CD14-positive monocyte (primary cell): ENCODE results near the gene TMEM19. TPM values are rescaled to one million over a fixed set of nuclear protein-coding genes. Genes with fewer than 3 reads are reported as not detected.

Experiments
- DNase-seq, 3 donors: peaks; one replicate each; pipeline ENCODE4 v3.0.0-alpha.2; 2011 to 2022
- H2AFZ ChIP-seq: 2 replicates; pipeline ENCODE4 v1.6.0; 2012; ENCODE audit warnings: mild to moderate bottlenecking, low read depth, low read length, inconsistent platforms; ENCODE audit not compliant: insufficient read depth, poor library complexity, severe bottlenecking
- H3K27ac ChIP-seq, 2 donors: 1 replicate in 1 of 2; 2 replicates in 1 of 2; pipeline ENCODE4 v1.5.1; 2012 to 2013; ENCODE audit warnings: low read length in 2 of 2, control low read depth in 1 of 2, inconsistent platforms in 1 of 2, low read depth in 1 of 2, mild to moderate bottlenecking in 1 of 2
- H3K27me3 ChIP-seq, 2 donors: one replicate each; pipeline versions ENCODE4 v1.6.0 to v1.6.1; 2011 to 2013; ENCODE audit warnings: low read length in 2 of 2; ENCODE audit not compliant: control insufficient read depth in 2 of 2, insufficient read depth in 2 of 2
- H3K36me3 ChIP-seq, 2 donors: replicated peaks in 1 of 2; 1 replicate in 1 of 2; 2 replicates in 1 of 2; pipeline versions ENCODE4 v1.5.1 to v1.6.1; 2012 to 2013; ENCODE audit warnings: low read length in 2 of 2, control low read depth in 1 of 2, inconsistent platforms in 1 of 2, mild to moderate bottlenecking in 1 of 2; ENCODE audit not compliant: insufficient read depth in 2 of 2, control insufficient read depth in 1 of 2
- H3K4me1 ChIP-seq, 2 donors: 1 replicate in 1 of 2; 2 replicates in 1 of 2; pipeline versions ENCODE4 v1.5.1 to v1.6.1; 2012 to 2013; ENCODE audit warnings: low read length in 2 of 2, control low read depth in 1 of 2, inconsistent platforms in 1 of 2, mild to moderate bottlenecking in 1 of 2, moderate library complexity in 1 of 2; ENCODE audit not compliant: insufficient read depth in 2 of 2, control insufficient read depth in 1 of 2
- H3K4me2 ChIP-seq: replicated peaks from 2 replicates; pipeline ENCODE3; 2012; ENCODE audit warnings: low read length, moderate library complexity, mild to moderate bottlenecking; ENCODE audit not compliant: poor library complexity, severe bottlenecking; ENCODE audit errors: extremely low read depth
- H3K4me3 ChIP-seq, 3 experiments: fragments of 200-600 bp in 1 of 3; sonication (generic) in 1 of 3; replicated peaks in 1 of 3; 1 replicate in 2 of 3; 2 replicates in 1 of 3; pipeline ENCODE4 v1.5.1; 2011 to 2013; ENCODE audit warnings: low read length in 3 of 3, mild to moderate bottlenecking in 3 of 3, control low read depth in 2 of 3, low read depth in 2 of 3, inconsistent platforms in 1 of 3, moderate library complexity in 1 of 3
- H3K79me2 ChIP-seq: 2 replicates; pipeline ENCODE4 v1.6.0; 2012; ENCODE audit warnings: mild to moderate bottlenecking, control low read depth, inconsistent platforms, low read length, moderate library complexity; ENCODE audit not compliant: insufficient read depth
- H3K9ac ChIP-seq: 2 replicates; pipeline ENCODE4 v1.6.0; 2017; ENCODE audit warnings: low read length, mild to moderate bottlenecking; ENCODE audit not compliant: insufficient read depth, poor library complexity, severe bottlenecking
- H3K9me3 ChIP-seq, 2 donors: replicated peaks in 1 of 2; 1 replicate in 1 of 2; 2 replicates in 1 of 2; pipeline versions ENCODE4 v1.5.1 to v1.6.1; 2012 to 2013; ENCODE audit warnings: low read length in 2 of 2, control low read depth in 1 of 2; ENCODE audit not compliant: control insufficient read depth in 1 of 2, insufficient read depth in 1 of 2
- H4K20me1 ChIP-seq: 2 replicates; pipeline ENCODE4 v1.6.0; 2012; ENCODE audit warnings: mild to moderate bottlenecking, low read length, control low read depth, moderate library complexity; ENCODE audit not compliant: insufficient read depth
- H3K27ac Mint-ChIP-seq, 7 donors: one replicate each; pipeline ENCODE4 v1.8.0; 2020; ENCODE audit warnings: mild to moderate bottlenecking in 7 of 7, mixed read lengths in 7 of 7, moderate library complexity in 6 of 7, inconsistent platforms in 2 of 7
- H3K27me3 Mint-ChIP-seq, 3 donors: one replicate each; pipeline ENCODE4 v1.8.0; 2021 to 2022; ENCODE audit warnings: low read depth in 3 of 3, mild to moderate bottlenecking in 3 of 3, mixed read lengths in 3 of 3, moderate library complexity in 3 of 3, inconsistent platforms in 1 of 3
- H3K36me3 Mint-ChIP-seq, 2 donors: one replicate each; pipeline ENCODE4 v1.8.0; 2020; ENCODE audit warnings: mixed read lengths in 2 of 2, inconsistent platforms in 1 of 2, mild to moderate bottlenecking in 1 of 2
- H3K4me1 Mint-ChIP-seq: one replicate; pipeline ENCODE4 v1.8.0; 2020; ENCODE audit warnings: mild to moderate bottlenecking, mixed read lengths
- H3K4me3 Mint-ChIP-seq, 2 donors: one replicate each; pipeline ENCODE4 v1.8.0; 2020; ENCODE audit warnings: mild to moderate bottlenecking in 2 of 2, mixed read lengths in 2 of 2, moderate library complexity in 1 of 2
- H3K9me3 Mint-ChIP-seq, 7 donors: one replicate each; pipeline ENCODE4 v1.8.0; 2020 to 2022; ENCODE audit warnings: mixed read lengths in 7 of 7, mild to moderate bottlenecking in 6 of 7, moderate library complexity in 6 of 7, inconsistent platforms in 2 of 7
- CTCF ChIP-seq: fragments of 200-600 bp; IDR thresholded peaks from one replicate; pipeline ENCODE4 v1.8.0; 2022; ENCODE audit warnings: antibody characterized with exemption, mild to moderate bottlenecking
- WGBS: methylation state at CpG from one replicate; pipeline ENCODE4 v1.1.5; 2013; ENCODE audit warnings: missing lambda C conversion rate; ENCODE audit not compliant: insufficient coverage; 5-methylcytosine and 5-hydroxymethylcytosine counted together
- intact Hi-C, 2 donors: fragments of 100-400 bp; cut with micrococcal nuclease; formaldehyde crosslinking; loops; one replicate each; pipeline versions ENCODE4 v1.15.0 to v1.15.1; 2023
- polyA plus RNA-seq, 3 donors: library from polyadenylated mRNA; depleted of rRNA in 1 of 3; unstranded in 2 of 3; stranded (reverse) in 1 of 3; fragments of 300-500 nt in 2 of 3; fragments of >200 nt in 1 of 3; fragmentation: Illumina TruSeq in 2 of 3; gene quantifications; 1 replicate in 2 of 3; 2 replicates in 1 of 3; pipeline ENCODE4 v1.2.3, GENCODE V29; 2012 to 2021

Gene TMEM19
- polyA plus RNA-seq, 3 donors = 9.1 to 39.7 (median 25.4) TPM

DNA sequence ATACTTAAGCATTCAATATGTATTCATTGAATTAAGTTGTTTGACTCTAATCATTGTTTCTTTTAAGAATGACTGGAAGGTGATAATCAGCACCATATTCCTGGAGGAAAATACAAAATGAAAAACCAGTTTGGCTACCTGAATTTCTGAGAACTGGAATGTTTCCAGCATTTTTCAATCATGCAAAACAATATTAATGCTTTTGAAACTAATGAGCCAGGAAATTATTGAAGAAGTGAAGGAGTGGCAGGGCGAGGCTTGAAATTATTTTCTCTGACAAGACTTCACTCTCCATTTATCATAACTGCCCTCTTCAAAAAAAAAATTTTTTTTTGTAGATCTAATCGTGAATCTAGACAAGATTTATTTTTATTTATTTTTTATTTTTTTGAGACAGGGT, 19.0 kb downstream of the TMEM19 start:
- Mint-ChIP-seq H3K9me3 (no peaks in the 10 kb centered on the region), H3K27me3 (no peaks in the 10 kb centered on the region), H3K27ac (no peak overlapping the region), H3K4me3 (no peak overlapping the region), H3K4me1 (no peaks in the 10 kb centered on the region), H3K36me3 (peaks cover 30 to 40% of the 10 kb centered on the region in 2 donors)
- no peaks in the 10 kb centered on the region for H3K4me1 ChIP-seq
- H3K79me2 ChIP-seq = no peaks in the 10 kb centered on the region
- no peaks in the 10 kb centered on the region for H3K27me3 ChIP-seq
- WGBS = no CpG with 5 or more reads among the region's 2 CpGs
- no peak for TF ChIP-seq CTCF
- intact Hi-C loops = loop anchor here in 1 of 2 donors (5.0 kb wide), 1 partner anchor 37 kb away; no protein-coding TSS in a partner anchor
- H3K9ac ChIP-seq = no peak overlapping the region
- H3K4me2 ChIP-seq = no peak overlapping the region
- no peak overlapping the region for H3K4me3 ChIP-seq
- H4K20me1 ChIP-seq = no peaks in the 10 kb centered on the region
- no peak overlapping the region for H2AFZ ChIP-seq
- peaks cover 16 to 42% of the 10 kb centered on the region in 2 donors for H3K36me3 ChIP-seq
- DNase-seq = no peak
- H3K27ac ChIP-seq = no peak overlapping the region
- no peaks in the 10 kb centered on the region for H3K9me3 ChIP-seq

GRCh38 chr12:71708658-71709057, 22.8 kb downstream of the TMEM19 start:
- peaks cover 0 to 2% (median 0%) of the 10 kb centered on the region in 3 donors for H3K27me3 Mint-ChIP-seq
- H3K9me3 Mint-ChIP-seq = peaks cover 13 to 24% (median 16%) of the 10 kb centered on the region in 7 donors
- H3K36me3 Mint-ChIP-seq = peaks cover 9 to 13% of the 10 kb centered on the region in 2 donors
- no peak overlapping the region for H3K27ac ChIP-seq
- DNase-seq = no peak
- no peaks in the 10 kb centered on the region for H3K4me1 Mint-ChIP-seq
- no CpG with 5 or more reads among the region's 1 CpG for WGBS
- no peak overlapping the region for H3K4me3 Mint-ChIP-seq
- intact Hi-C loops = loop anchor here in 1 of 2 donors (5.0 kb wide), 1 partner anchor 34 kb away; no protein-coding TSS in a partner anchor
- H3K4me1 ChIP-seq = no peaks in the 10 kb centered on the region
- H3K36me3 ChIP-seq = peaks cover 2 to 12% of the 10 kb centered on the region in 2 donors
- H4K20me1 ChIP-seq = no peaks in the 10 kb centered on the region
- H3K27me3 ChIP-seq = no peaks in the 10 kb centered on the region
- no peak overlapping the region for H3K27ac Mint-ChIP-seq
- no peak overlapping the region for H3K4me3 ChIP-seq
- H3K79me2 ChIP-seq = no peaks in the 10 kb centered on the region
- H3K9ac ChIP-seq = no peak overlapping the region
- H3K4me2 ChIP-seq = no peak overlapping the region
- H2AFZ ChIP-seq = no peak overlapping the region
- TF ChIP-seq CTCF = no peak
- H3K9me3 ChIP-seq = peaks cover 6 to 12% of the 10 kb centered on the region in 2 donors
